RWPE1 (cell line): ENCODE results near the gene COMMD10.

Source experiments
- CTCF ChIA-PET: fragments of 350-600 bp; sonication (Branson Sonifier 250); formaldehyde crosslinking; extraction: SDS; loops from one replicate; lab custom pipeline; 2021; lab: Yijun Ruan, JAX
- POLR2A ChIA-PET: fragments of 400-600 bp; formaldehyde crosslinking; extraction: SDS; loops from one replicate; lab custom pipeline; 2020; ENCODE audit warnings: antibody characterized with exemption; ENCODE audit not compliant: low non-redundant PET; lab: Yijun Ruan, JAX
- DNase-seq: peaks from one replicate; pipeline ENCODE4 v3.0.0; 2012; ENCODE audit warnings: low spot score
- H3K27ac ChIP-seq: fragments of 450-650 bp; 2 replicates; pipeline ENCODE4 v1.5.1; 2017
- TF ChIP-seq, protein P1 (sequence below): fragments of 450-650 bp; conservative IDR thresholded peaks from 2 replicates; pipeline ENCODE4 v1.5.1; 2017; ENCODE audit warnings: low read depth, mild to moderate bottlenecking

Gene COMMD10

DNA sequence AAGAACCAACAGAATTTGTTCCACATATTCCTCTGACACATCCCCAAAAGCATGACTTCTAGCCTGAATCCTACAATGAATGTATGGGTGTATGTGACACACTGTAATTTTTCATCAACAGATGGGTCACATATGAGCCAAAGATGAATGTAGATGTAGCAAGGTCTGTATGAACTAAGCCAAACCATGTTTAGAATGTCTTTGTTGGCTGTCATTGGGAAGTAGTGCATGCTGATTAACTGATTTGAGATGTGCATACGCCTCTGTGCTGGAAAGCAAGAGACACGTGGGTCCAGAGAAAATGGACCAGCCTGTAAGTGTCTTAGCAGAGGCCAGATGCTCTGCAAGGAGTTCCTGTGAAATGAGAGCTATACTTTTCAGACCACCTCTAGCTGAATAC is 222.0 kb downstream of the COMMD10 start:
- POLR2A ChIA-PET: no interaction called here
- no peak overlapping the region for H3K27ac ChIP-seq
- CTCF ChIA-PET: no interaction called here
- TF ChIP-seq, protein P1, sequence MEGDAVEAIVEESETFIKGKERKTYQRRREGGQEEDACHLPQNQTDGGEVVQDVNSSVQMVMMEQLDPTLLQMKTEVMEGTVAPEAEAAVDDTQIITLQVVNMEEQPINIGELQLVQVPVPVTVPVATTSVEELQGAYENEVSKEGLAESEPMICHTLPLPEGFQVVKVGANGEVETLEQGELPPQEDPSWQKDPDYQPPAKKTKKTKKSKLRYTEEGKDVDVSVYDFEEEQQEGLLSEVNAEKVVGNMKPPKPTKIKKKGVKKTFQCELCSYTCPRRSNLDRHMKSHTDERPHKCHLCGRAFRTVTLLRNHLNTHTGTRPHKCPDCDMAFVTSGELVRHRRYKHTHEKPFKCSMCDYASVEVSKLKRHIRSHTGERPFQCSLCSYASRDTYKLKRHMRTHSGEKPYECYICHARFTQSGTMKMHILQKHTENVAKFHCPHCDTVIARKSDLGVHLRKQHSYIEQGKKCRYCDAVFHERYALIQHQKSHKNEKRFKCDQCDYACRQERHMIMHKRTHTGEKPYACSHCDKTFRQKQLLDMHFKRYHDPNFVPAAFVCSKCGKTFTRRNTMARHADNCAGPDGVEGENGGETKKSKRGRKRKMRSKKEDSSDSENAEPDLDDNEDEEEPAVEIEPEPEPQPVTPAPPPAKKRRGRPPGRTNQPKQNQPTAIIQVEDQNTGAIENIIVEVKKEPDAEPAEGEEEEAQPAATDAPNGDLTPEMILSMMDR: no peak
- DNase-seq: no peak

- ChIA-PET POLR2A (no interaction called here), CTCF (no interaction called here)
- H3K27ac ChIP-seq: no peak overlapping the region
- TF ChIP-seq, protein P1: no peak
- DNase-seq: no peak
Measured at GRCh38 chr5:116308391-116308790, 223.6 kb downstream of the COMMD10 start.

DNA sequence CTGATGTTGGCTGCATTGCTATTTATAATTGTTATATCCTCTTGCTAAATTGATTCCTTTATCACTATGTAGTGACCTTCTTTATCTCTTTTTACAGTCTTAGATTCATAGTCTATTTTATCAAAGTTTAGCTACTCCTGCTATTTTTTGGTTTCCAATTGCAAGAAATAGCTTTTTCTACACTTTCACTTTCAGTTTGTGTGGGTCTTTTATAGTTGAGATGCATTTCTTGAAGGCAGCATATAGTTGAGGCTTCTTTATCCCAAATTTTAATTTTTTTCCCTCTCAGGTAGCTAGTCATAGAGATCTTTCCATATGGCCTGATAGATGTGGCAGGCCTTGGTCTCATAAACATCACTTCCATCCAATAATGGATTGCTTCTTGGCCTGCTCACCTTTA is 228.5 kb downstream of the COMMD10 start:
- POLR2A ChIA-PET: no interaction called here
- no peak overlapping the region for H3K27ac ChIP-seq
- CTCF ChIA-PET: no interaction called here
- no peak for DNase-seq
- TF ChIP-seq, protein P1: no peak

DNA sequence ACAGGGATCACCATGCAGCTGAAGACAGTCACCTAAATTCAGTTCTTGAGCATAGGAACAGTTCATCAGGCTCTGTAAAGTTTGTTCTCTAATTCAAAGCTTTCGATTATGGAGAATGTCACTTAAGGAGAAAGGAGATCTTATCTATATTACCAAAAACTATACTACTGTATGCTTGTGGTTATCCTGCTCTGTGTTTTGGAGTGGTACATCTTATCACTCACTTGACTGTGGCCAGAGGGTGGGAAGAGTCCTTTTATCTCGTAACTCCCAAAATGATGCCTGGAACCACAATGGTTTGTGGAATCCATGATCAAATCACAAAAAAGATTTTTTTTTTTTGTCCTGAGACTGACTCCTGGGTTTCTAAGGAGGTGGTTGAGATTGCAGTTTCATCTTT is 230.7 kb downstream of the COMMD10 start:
- CTCF ChIA-PET: no interaction called here
- no peak for DNase-seq

DNA sequence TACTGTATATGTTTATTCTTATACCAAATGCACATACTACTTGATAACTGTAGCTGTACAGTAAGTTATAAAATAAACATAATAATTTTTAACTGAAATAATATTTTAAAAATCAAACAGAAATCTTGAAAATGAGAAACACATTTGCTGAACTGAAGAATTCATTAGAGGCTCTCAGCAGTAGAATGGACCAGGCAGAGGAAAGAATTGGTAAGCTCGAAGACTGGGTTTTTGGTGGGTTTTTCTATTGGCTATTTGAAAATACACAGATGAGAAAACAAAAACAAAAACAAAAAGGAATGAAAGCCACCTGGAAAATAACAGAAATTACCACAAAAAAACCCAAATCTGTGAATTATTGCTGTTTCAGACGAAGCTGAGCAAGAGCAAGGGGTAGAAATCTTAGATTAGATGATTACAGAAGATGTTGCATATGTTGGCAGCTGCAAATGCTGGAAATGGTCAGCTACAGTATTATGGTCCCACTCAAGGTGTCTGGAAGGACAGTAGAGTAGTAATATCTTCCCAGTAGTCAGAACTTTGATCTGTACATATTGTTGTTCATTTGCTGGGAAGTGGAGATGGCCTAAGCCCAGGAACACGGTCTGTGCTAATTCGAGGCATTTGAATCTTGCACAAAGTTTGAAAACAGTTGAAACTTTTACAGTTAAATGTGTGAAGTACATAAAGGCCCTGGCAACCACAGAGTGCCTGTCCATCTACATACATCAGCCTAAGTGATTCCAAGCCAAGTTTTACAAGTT is 233.4 kb downstream of the COMMD10 start:
- ChIA-PET POLR2A (no interaction called here), CTCF (interaction anchor here (0.7 kb wide), 1 partner anchor 1066 kb away, joined by 4 read pairs; no protein-coding TSS in a partner anchor)
- no peak for DNase-seq
- TF ChIP-seq, protein P1: no peak
- H3K27ac ChIP-seq: no peak overlapping the region

More for the DNA sequence above, 230.7 kb downstream of the COMMD10 start:
- TF ChIP-seq, protein P1: no peak
- POLR2A ChIA-PET: no interaction called here
- H3K27ac ChIP-seq: no peak overlapping the region

DNA sequence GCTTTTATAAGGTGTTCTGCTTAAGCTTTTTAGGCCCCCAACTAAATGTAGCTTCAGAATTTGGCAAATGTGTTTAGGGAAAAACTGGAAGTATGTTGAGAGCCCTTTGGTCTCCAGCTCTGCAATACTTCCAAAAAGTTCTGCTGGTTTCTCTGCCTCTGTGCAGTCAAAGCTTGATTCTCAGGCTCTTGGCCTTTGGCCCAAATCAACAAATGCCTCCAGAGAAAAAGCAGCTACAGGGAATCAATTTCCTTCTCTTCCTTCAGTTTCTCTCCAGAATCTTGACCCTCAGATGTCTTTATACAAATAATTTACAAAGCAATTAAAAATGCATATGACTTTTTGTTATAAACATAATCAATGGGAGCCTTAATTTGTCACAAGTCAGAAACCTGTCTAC is 235.7 kb downstream of the COMMD10 start:
- POLR2A ChIA-PET: no interaction called here
- TF ChIP-seq, protein P1: no peak
- H3K27ac ChIP-seq: no peak overlapping the region
- DNase-seq: no peak
- CTCF ChIA-PET: no interaction called here
